Measurements from ENCODE around the gene RELT. TPM values are rescaled to one million over a fixed set of nuclear protein-coding genes. Genes with fewer than 3 reads are reported as not detected.

The RELT gene
- total and polyA plus RNA-seq, 9 of the 15 experiments (the other 6 are each of a cell fraction or from before 2014, with no cell fraction given): 1.1 to 20.2 (median 7.4) TPM

DNA sequence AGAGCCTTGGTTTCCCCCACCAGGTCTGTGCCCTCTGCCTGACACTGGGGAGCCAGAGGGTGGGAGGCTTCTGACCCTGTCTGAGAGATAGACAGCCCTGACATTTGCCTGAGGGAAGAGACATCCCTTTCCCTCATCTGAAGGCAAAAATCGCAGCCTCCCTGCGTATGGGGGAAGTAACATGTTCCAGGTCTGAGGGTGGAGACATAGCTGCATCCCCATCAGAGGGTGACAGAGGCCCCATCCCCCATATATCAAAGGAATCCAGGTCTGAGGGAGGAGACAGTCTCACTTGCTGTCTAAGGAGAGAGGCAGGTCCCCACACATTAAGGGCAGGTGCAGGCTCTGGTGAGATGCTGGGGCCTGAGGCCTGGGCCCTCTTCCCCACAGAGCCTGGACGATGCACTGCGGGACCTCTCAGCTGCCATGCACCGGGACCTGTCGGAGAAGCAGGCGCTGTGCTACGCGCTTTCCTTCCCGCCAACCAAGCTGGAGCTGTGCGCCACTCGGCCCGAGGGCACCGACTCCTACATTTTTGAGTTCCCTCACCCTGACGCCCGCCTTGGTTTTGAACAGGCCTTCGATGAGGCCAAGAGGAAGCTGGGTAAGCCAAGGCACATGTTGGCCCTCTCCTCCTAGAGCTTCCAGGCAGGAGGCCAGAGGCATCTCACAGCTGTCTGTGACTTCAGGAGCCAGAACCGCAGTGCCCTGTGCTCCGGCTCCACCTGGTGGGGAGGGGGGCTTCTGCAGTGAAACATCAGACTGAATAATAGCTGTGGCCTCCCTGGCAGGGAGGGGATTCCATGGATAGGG is 16.1 kb upstream of the RELT start (continued):
- TF ChIP-seq, protein P1, sequence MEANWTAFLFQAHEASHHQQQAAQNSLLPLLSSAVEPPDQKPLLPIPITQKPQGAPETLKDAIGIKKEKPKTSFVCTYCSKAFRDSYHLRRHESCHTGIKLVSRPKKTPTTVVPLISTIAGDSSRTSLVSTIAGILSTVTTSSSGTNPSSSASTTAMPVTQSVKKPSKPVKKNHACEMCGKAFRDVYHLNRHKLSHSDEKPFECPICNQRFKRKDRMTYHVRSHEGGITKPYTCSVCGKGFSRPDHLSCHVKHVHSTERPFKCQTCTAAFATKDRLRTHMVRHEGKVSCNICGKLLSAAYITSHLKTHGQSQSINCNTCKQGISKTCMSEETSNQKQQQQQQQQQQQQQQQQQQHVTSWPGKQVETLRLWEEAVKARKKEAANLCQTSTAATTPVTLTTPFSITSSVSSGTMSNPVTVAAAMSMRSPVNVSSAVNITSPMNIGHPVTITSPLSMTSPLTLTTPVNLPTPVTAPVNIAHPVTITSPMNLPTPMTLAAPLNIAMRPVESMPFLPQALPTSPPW (CRISPR knock-in tag; IDR thresholded peaks at IDR 0.05): no peak
- TF ChIP-seq POLR2H (tag; IDR thresholded peaks at IDR 0.05; ENCODE audit: low read depth) (no peak), ZNF444 (CRISPR knock-in tag; IDR thresholded peaks at IDR 0.05) (no peak), ZNF165 (CRISPR knock-in tag; IDR thresholded peaks at IDR 0.05; ENCODE audit: borderline replicate concordance) (no peak), YBX1 (IDR thresholded peaks at IDR 0.05) (no peak), MTA1 (IDR thresholded peaks at IDR 0.05; ENCODE audit: borderline replicate concordance) (no peak), TFAM (CRISPR knock-in tag; conservative IDR thresholded peaks at IDR 0.05) (no peak), THRAP3 (IDR thresholded peaks at IDR 0.05; ENCODE audit: borderline replicate concordance) (no peak), PURB (CRISPR knock-in tag; IDR thresholded peaks at IDR 0.05; ENCODE audit: low read depth) (no peak), ZNF324 (CRISPR knock-in tag; IDR thresholded peaks at IDR 0.05) (no peak), RAD21 (CRISPR knock-in tag; conservative IDR thresholded peaks at IDR 0.05 in 1 of 2, IDR thresholded peaks at IDR 0.05 in 1 of 2) (peak in 1 of 2 experiments; percentile 43; a peak in 2 of 4 replicates), POLR2A (conservative IDR thresholded peaks at IDR 0.05) (no peak), ZNF140 (CRISPR knock-in tag; IDR thresholded peaks at IDR 0.05) (no peak)
- TF ChIP-seq, protein P2, sequence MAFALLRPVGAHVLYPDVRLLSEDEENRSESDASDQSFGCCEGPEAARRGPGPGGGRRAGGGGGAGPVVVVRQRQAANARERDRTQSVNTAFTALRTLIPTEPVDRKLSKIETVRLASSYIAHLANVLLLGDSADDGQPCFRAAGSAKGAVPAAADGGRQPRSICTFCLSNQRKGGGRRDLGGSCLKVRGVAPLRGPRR (CRISPR knock-in tag; IDR thresholded peaks at IDR 0.05): no peak
- TF ChIP-seq, protein P3, sequence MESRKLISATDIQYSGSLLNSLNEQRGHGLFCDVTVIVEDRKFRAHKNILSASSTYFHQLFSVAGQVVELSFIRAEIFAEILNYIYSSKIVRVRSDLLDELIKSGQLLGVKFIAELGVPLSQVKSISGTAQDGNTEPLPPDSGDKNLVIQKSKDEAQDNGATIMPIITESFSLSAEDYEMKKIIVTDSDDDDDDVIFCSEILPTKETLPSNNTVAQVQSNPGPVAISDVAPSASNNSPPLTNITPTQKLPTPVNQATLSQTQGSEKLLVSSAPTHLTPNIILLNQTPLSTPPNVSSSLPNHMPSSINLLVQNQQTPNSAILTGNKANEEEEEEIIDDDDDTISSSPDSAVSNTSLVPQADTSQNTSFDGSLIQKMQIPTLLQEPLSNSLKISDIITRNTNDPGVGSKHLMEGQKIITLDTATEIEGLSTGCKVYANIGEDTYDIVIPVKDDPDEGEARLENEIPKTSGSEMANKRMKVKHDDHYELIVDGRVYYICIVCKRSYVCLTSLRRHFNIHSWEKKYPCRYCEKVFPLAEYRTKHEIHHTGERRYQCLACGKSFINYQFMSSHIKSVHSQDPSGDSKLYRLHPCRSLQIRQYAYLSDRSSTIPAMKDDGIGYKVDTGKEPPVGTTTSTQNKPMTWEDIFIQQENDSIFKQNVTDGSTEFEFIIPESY (CRISPR knock-in tag; IDR thresholded peaks at IDR 0.05): peak; percentile 79
- TF ChIP-seq, protein P4, sequence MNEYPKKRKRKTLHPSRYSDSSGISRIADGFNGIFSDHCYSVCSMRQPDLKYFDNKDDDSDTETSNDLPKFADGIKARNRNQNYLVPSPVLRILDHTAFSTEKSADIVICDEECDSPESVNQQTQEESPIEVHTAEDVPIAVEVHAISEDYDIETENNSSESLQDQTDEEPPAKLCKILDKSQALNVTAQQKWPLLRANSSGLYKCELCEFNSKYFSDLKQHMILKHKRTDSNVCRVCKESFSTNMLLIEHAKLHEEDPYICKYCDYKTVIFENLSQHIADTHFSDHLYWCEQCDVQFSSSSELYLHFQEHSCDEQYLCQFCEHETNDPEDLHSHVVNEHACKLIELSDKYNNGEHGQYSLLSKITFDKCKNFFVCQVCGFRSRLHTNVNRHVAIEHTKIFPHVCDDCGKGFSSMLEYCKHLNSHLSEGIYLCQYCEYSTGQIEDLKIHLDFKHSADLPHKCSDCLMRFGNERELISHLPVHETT (CRISPR knock-in tag; conservative IDR thresholded peaks at IDR 0.05 in 1 of 2, IDR thresholded peaks at IDR 0.05 in 1 of 2): no peak
- TF ChIP-seq, protein P5, sequence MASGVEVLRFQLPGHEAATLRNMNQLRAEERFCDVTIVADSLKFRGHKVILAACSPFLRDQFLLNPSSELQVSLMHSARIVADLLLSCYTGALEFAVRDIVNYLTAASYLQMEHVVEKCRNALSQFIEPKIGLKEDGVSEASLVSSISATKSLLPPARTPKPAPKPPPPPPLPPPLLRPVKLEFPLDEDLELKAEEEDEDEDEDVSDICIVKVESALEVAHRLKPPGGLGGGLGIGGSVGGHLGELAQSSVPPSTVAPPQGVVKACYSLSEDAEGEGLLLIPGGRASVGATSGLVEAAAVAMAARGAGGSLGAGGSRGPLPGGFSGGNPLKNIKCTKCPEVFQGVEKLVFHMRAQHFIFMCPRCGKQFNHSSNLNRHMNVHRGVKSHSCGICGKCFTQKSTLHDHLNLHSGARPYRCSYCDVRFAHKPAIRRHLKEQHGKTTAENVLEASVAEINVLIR (CRISPR knock-in tag; IDR thresholded peaks at IDR 0.05): no peak
- TF ChIP-seq, protein P6, sequence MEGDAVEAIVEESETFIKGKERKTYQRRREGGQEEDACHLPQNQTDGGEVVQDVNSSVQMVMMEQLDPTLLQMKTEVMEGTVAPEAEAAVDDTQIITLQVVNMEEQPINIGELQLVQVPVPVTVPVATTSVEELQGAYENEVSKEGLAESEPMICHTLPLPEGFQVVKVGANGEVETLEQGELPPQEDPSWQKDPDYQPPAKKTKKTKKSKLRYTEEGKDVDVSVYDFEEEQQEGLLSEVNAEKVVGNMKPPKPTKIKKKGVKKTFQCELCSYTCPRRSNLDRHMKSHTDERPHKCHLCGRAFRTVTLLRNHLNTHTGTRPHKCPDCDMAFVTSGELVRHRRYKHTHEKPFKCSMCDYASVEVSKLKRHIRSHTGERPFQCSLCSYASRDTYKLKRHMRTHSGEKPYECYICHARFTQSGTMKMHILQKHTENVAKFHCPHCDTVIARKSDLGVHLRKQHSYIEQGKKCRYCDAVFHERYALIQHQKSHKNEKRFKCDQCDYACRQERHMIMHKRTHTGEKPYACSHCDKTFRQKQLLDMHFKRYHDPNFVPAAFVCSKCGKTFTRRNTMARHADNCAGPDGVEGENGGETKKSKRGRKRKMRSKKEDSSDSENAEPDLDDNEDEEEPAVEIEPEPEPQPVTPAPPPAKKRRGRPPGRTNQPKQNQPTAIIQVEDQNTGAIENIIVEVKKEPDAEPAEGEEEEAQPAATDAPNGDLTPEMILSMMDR (IDR thresholded peaks at IDR 0.05 in 2 of 3, conservative IDR thresholded peaks at IDR 0.05 in 1 of 3; ENCODE audit: insufficient read depth in 2 of 3, low read depth in 1 of 3, low read length in 3 of 3): peak; percentile 60 to 67 (median 67)

Measured in K562 (cell line).